SJSA1 (cell line): Measurements from ENCODE around the gene MINDY4. TPM values are rescaled to one million over a fixed set of nuclear protein-coding genes. Genes with fewer than 3 reads are reported as not detected.

Source experiments
- DNase-seq, 2 experiments: peaks; one replicate each; pipeline ENCODE4 v3.0.0-alpha.2; 2015 to 2020; ENCODE audit warnings: low spot score in 2 of 2, low read depth in 1 of 2
- H3K27ac ChIP-seq: fragments of 250-450 bp; sonication (Bioruptor Pico); 2 replicates; pipeline ENCODE4 v1.5.1; 2020; ENCODE audit warnings: mild to moderate bottlenecking, moderate library complexity
- H3K27me3 ChIP-seq: fragments of 250-450 bp; sonication (Bioruptor Pico); replicated peaks from 2 replicates; pipeline ENCODE4 v1.5.1; 2020; ENCODE audit warnings: mild to moderate bottlenecking, moderate library complexity
- H3K36me3 ChIP-seq: fragments of 250-450 bp; sonication (Bioruptor Pico); 2 replicates; pipeline ENCODE4 v1.5.1; 2020; ENCODE audit warnings: mild to moderate bottlenecking
- H3K4me1 ChIP-seq: fragments of 250-450 bp; sonication (Bioruptor Pico); replicated peaks from 2 replicates; pipeline ENCODE4 v1.6.1; 2021; ENCODE audit warnings: mild to moderate bottlenecking
- H3K4me3 ChIP-seq: fragments of 250-450 bp; sonication (Bioruptor Pico); 2 replicates; pipeline ENCODE4 v1.5.1; 2020; ENCODE audit warnings: mild to moderate bottlenecking
- H3K9me3 ChIP-seq: fragments of 250-450 bp; sonication (Bioruptor Pico); replicated peaks from 2 replicates; pipeline ENCODE4 v1.5.1; 2020; ENCODE audit warnings: mild to moderate bottlenecking
- total RNA-seq: library from RNA; depleted of rRNA; stranded (reverse); fragments of >200 nt; shearing (Covaris generic); gene quantifications from 2 replicates; pipeline ENCODE4 v1.2.3, GENCODE V29; 2014; rRNA removed

Gene MINDY4
- total RNA-seq, 1 experiment from 2014 or later: 2.0 TPM

GRCh38 chr7:30932562-30932961 is 161.3 kb downstream of the MINDY4 start:
- H3K4me3 ChIP-seq: no peak overlapping the region
- no peaks in the 10 kb centered on the region for H3K36me3 ChIP-seq
- H3K27ac ChIP-seq: no peak overlapping the region
- no peaks in the 10 kb centered on the region for H3K9me3 ChIP-seq
- DNase-seq: peak in 1 of 2 experiments; percentile 22
- no peaks in the 10 kb centered on the region for H3K27me3 ChIP-seq
- no peaks in the 10 kb centered on the region for H3K4me1 ChIP-seq

- Histone ChIP-seq H3K4me1 (no peaks in the 10 kb centered on the region), H3K9me3 (no peaks in the 10 kb centered on the region), H3K36me3 (no peaks in the 10 kb centered on the region), H3K27me3 (no peaks in the 10 kb centered on the region), H3K27ac (no peak overlapping the region), H3K4me3 (no peak overlapping the region)
- DNase-seq: peak in 1 of 2 experiments; percentile 32
These were observed 162.1 kb downstream of the MINDY4 start for GRCh38 chr7:30933124-30933974.

GRCh38 chr7:30934225-30934624 is 163.0 kb downstream of the MINDY4 start:
- no peak overlapping the region for H3K27ac ChIP-seq
- H3K36me3 ChIP-seq: no peaks in the 10 kb centered on the region
- no peak for DNase-seq
- H3K27me3 ChIP-seq: peaks cover 3% of the 10 kb centered on the region; the same call in 1 of the 2 replicates
- H3K4me3 ChIP-seq: no peak overlapping the region
- no peaks in the 10 kb centered on the region for H3K9me3 ChIP-seq
- H3K4me1 ChIP-seq: no peaks in the 10 kb centered on the region

GRCh38 chr7:30934732-30935568 is 163.7 kb downstream of the MINDY4 start:
- no peak overlapping the region for H3K27ac ChIP-seq
- DNase-seq: peak in 1 of 2 experiments; percentile 34
- no peaks in the 10 kb centered on the region for H3K4me1 ChIP-seq
- no peaks in the 10 kb centered on the region for H3K36me3 ChIP-seq
- no peaks in the 10 kb centered on the region for H3K9me3 ChIP-seq
- H3K27me3 ChIP-seq: peaks cover 8% of the 10 kb centered on the region; the same call in 1 of the 2 replicates
- no peak overlapping the region for H3K4me3 ChIP-seq

- Histone ChIP-seq H3K9me3 (no peaks in the 10 kb centered on the region), H3K4me3 (no peak overlapping the region), H3K4me1 (no peaks in the 10 kb centered on the region), H3K27me3 (peaks cover 14% of the 10 kb centered on the region; the same call in 1 of the 2 replicates), H3K36me3 (no peaks in the 10 kb centered on the region), H3K27ac (no peak overlapping the region)
- DNase-seq: no peak
These were observed 164.3 kb downstream of the MINDY4 start for GRCh38 chr7:30935569-30935877.

- Histone ChIP-seq H3K27ac (no peak overlapping the region), H3K36me3 (no peaks in the 10 kb centered on the region), H3K4me3 (no peak overlapping the region), H3K27me3 (peaks cover 14% of the 10 kb centered on the region; the same call in 1 of the 2 replicates), H3K9me3 (no peaks in the 10 kb centered on the region), H3K4me1 (no peaks in the 10 kb centered on the region)
- no peak for DNase-seq
These were observed 165.5 kb downstream of the MINDY4 start for GRCh38 chr7:30936650-30937245.

GRCh38 chr7:30937416-30937815 is 166.2 kb downstream of the MINDY4 start:
- Histone ChIP-seq H3K4me1 (no peaks in the 10 kb centered on the region), H3K36me3 (no peaks in the 10 kb centered on the region), H3K4me3 (no peak overlapping the region), H3K27ac (no peak overlapping the region), H3K9me3 (no peaks in the 10 kb centered on the region), H3K27me3 (peaks cover 19% of the 10 kb centered on the region; the same call in 1 of the 2 replicates)
- no peak for DNase-seq

- H3K27me3 ChIP-seq: peaks cover 21% of the 10 kb centered on the region; the same call in 1 of the 2 replicates
- H3K9me3 ChIP-seq: no peaks in the 10 kb centered on the region
These were observed 167.5 kb downstream of the MINDY4 start for GRCh38 chr7:30938435-30939316.

GRCh38 chr7:30941582-30942323 is 170.5 kb downstream of the MINDY4 start:
- no peaks in the 10 kb centered on the region for H3K4me1 ChIP-seq
- no peaks in the 10 kb centered on the region for H3K9me3 ChIP-seq
- H3K27ac ChIP-seq: no peak overlapping the region
- H3K4me3 ChIP-seq: no peak overlapping the region
- H3K36me3 ChIP-seq: no peaks in the 10 kb centered on the region
- no peak for DNase-seq
- H3K27me3 ChIP-seq: peaks cover 21% of the 10 kb centered on the region; the same call in 1 of the 2 replicates

More at GRCh38 chr7:30938435-30939316, 167.5 kb downstream of the MINDY4 start:
- Histone ChIP-seq H3K27ac (no peak overlapping the region), H3K36me3 (no peaks in the 10 kb centered on the region), H3K4me1 (no peaks in the 10 kb centered on the region), H3K4me3 (no peak overlapping the region)
- peak; percentile 40 to 76 for DNase-seq

Other genes starting within 250 kb of the MINDY4 start
- gene GARS1, start 176.5 kb upstream of the MINDY4 start, total RNA-seq: 98.9 and 213 TPM in 2 replicates
- gene CRHR2, start 89.0 kb upstream of the MINDY4 start, total RNA-seq: not detected in 2 replicates
- 0.08 and 0.19 TPM in 2 replicates for gene INMT, start 19.3 kb upstream of the MINDY4 start, total RNA-seq
- 0.18 TPM in 1 of 2 replicates, not detected in the other for gene AQP1, start 140.4 kb downstream of the MINDY4 start, total RNA-seq
- not detected in 2 replicates for gene GHRHR, start 192.5 kb downstream of the MINDY4 start, total RNA-seq